ENCODE measurements around the gene PGC. TPM values are rescaled to one million over a fixed set of nuclear protein-coding genes. Genes with fewer than 3 reads are reported as not detected.
A peak's percentile ranks its signal among the peaks of the same experiment; 100 is the strongest.

Gene PGC
- total and polyA plus RNA-seq, 2 of the 8 experiments (the other 6 are each of a cell fraction or from before 2014, with no cell fraction given): 0.09 TPM; not detected in 1

DNA sequence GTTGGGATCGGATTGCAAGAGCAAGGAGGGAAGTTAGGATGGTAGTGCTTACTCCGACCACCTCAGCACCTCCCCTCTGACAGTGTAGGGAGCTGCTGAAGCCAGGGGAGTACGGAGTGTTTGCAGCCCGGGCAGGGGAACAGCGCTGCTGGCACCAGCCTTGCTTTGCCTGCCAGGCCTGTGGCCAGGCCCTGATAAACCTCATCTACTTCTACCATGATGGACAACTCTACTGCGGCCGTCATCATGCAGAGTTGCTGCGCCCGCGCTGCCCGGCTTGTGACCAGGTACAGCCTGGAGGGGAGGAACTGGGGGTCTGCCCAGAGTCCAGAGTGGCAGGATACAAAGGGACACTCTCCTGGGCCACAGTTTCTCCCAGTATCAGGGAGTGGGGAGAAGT, 38.1 kb upstream of the PGC start:
- no peak overlapping the region for H2AFZ ChIP-seq (ENCODE audit: low read length)
- DNase-seq (ENCODE audit: low read depth in 1 of 2, low spot score in 2 of 2): no peak
- peak overlapping the region; percentile 76 to 99; a peak in 1 of 4 replicates for H3K4me2 ChIP-seq (ENCODE audit: insufficient read depth in 1 of 2, low read depth in 2 of 2, low read length in 2 of 2)
- peaks cover 2% of the 10 kb centered on the region; the same call in 1 of the 2 replicates for H3K79me1 ChIP-seq (ENCODE audit: low read depth, low read length)
- H3K18ac ChIP-seq (ENCODE audit: extremely low read depth, low read length): no peak overlapping the region
- TF ChIP-seq PHF8 (conservative IDR thresholded peaks at IDR 0.05; ENCODE audit: low read depth, low read length) (no peak), SP4 (IDR thresholded peaks at IDR 0.05; ENCODE audit: low read length) (no peak), SUZ12 (IDR thresholded peaks at IDR 0.05; ENCODE audit: low read length) (no peak), ATF3 (IDR thresholded peaks at IDR 0.05; ENCODE audit: insufficient read depth, low read depth, low read length) (no peak), GTF2F1 (IDR thresholded peaks at IDR 0.05; ENCODE audit: borderline replicate concordance, low read depth, low read length) (no peak), SRF (IDR thresholded peaks at IDR 0.05; ENCODE audit: low read depth, low read length) (no peak), USF2 (IDR thresholded peaks at IDR 0.05; ENCODE audit: low read length) (no peak), ZNF274 (IDR thresholded peaks at IDR 0.05; ENCODE audit: borderline replicate concordance, extremely low read depth, low read length) (no peak)
- TF ChIP-seq, protein P1, sequence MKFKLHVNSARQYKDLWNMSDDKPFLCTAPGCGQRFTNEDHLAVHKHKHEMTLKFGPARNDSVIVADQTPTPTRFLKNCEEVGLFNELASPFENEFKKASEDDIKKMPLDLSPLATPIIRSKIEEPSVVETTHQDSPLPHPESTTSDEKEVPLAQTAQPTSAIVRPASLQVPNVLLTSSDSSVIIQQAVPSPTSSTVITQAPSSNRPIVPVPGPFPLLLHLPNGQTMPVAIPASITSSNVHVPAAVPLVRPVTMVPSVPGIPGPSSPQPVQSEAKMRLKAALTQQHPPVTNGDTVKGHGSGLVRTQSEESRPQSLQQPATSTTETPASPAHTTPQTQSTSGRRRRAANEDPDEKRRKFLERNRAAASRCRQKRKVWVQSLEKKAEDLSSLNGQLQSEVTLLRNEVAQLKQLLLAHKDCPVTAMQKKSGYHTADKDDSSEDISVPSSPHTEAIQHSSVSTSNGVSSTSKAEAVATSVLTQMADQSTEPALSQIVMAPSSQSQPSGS (IDR thresholded peaks at IDR 0.05; ENCODE audit: low read length): no peak
- H4K91ac ChIP-seq (replicated peaks; ENCODE audit: insufficient read length, low read length): no peak overlapping the region
- no peak overlapping the region for H3K4me3 ChIP-seq (ENCODE audit: extremely low read depth in 1 of 4, insufficient read depth in 2 of 4, low read depth in 3 of 4, low read length in 4 of 4)
- H3K27me3 ChIP-seq (replicated peaks in 1 of 4; ENCODE audit: control insufficient read depth in 3 of 4, extremely low read depth in 1 of 4, insufficient read depth in 3 of 4, low read length in 3 of 4): peaks cover 2 to 39% (median 25%) of the 10 kb centered on the region in 4 experiments
- peaks cover 2 to 7% (median 3%) of the 10 kb centered on the region in 4 experiments; a peak in 6 of 7 replicates for H3K4me1 ChIP-seq (replicated peaks in 1 of 4; ENCODE audit: control insufficient read depth in 3 of 4, insufficient read depth in 4 of 4, low read length in 3 of 4)
- no peak overlapping the region for H4K5ac ChIP-seq (ENCODE audit: insufficient read length, low read depth, low read length)
- no peak overlapping the region for H3K14ac ChIP-seq (ENCODE audit: insufficient read length)
- H2BK120ac ChIP-seq (replicated peaks; ENCODE audit: low read depth, low read length): no peak overlapping the region
- no peak for FAIRE-seq
- H3K9me3 ChIP-seq (ENCODE audit: insufficient read depth in 2 of 2, low read depth in 1 of 2, low read length in 1 of 2): no peaks in the 10 kb centered on the region
- no peak overlapping the region for H3K27ac ChIP-seq (ENCODE audit: low read depth, low read length)
- ChIA-PET CTCF (ENCODE audit: partially characterized antibody) (interaction anchor here (0.7 to 5.1 kb wide), 29 partner anchors 9 to 417 kb away, joined by 3 to 108 read pairs (median 4); partner anchors contain the start of genes BYSL, MED20 and TAF8), POLR2A (ENCODE audit: partially characterized antibody) (interaction anchor here (1.0 to 4.2 kb wide), 6 partner anchors 9 to 265 kb away, joined by 3 to 31 read pairs (median 6); partner anchors contain the start of genes BYSL, MED20 and TAF8)
- 80% methylated on average over 11 of the region's 11 CpGs; no CpG with 5 or more reads in 1 of the 2 experiments for WGBS, 2 experiments (ENCODE audit: extremely low coverage in 1 of 2, insufficient coverage in 1 of 2, insufficient read length in 1 of 2, insufficient replicate concordance in 2 of 2, low coverage in 1 of 2, low lambda C conversion rate in 2 of 2, missing lambda C conversion rate in 1 of 2)
- H3K4ac ChIP-seq (replicated peaks; ENCODE audit: insufficient read length, low read depth, low read length): no peak overlapping the region
- H2BK15ac ChIP-seq (ENCODE audit: low read length): 0 out of 2 replicates have a peak overlapping the region, but pooled peaks have one; percentile 46
- H3K79me2 ChIP-seq (ENCODE audit: control insufficient read depth in 1 of 2, insufficient read depth in 2 of 2, low read length in 2 of 2): peaks cover 0 to 12% of the 10 kb centered on the region in 2 experiments; a peak in 3 of 4 replicates
- H2BK5ac ChIP-seq (ENCODE audit: low read depth, low read length): no peak overlapping the region
- H2BK20ac ChIP-seq (ENCODE audit: low read length): no peak overlapping the region
- no peak overlapping the region; a peak in 1 of 7 replicates for H3K9ac ChIP-seq (replicated peaks in 1 of 4; ENCODE audit: extremely low read depth in 1 of 4, low read depth in 3 of 4, low read length in 3 of 4)
- no peak overlapping the region for H4K8ac ChIP-seq (ENCODE audit: extremely low read depth, insufficient read depth, low read length)
- peaks cover 6 to 14% (median 12%) of the 10 kb centered on the region in 4 experiments; a peak in 7 of 8 replicates for H3K36me3 ChIP-seq (ENCODE audit: control insufficient read depth in 2 of 4, insufficient read depth in 4 of 4, low read length in 3 of 4)
- H3K56ac ChIP-seq (replicated peaks; ENCODE audit: insufficient read length, low read depth, low read length): no peak overlapping the region
- no peak overlapping the region for H3K23ac ChIP-seq (ENCODE audit: insufficient read length)
- H2AK5ac ChIP-seq (ENCODE audit: low read depth, low read length): no peak overlapping the region
- no peak overlapping the region for H2BK12ac ChIP-seq (ENCODE audit: low read depth, low read length)
- H3K23me2 ChIP-seq (ENCODE audit: low read depth, low read length): peaks cover 16% of the 10 kb centered on the region
- H4K20me1 ChIP-seq (replicated peaks in 1 of 2; ENCODE audit: control insufficient read depth in 1 of 2, insufficient read depth in 2 of 2, low read length in 2 of 2): peaks cover 0 to 9% of the 10 kb centered on the region in 2 experiments

Data from H1 (cell line).